HEK293T (cell line): ENCODE measurements around the gene SMAD3.

Source experiments
- ARNT ChIP-seq: fragments of 450-650 bp; IDR thresholded peaks from 2 replicates; pipeline ENCODE4 v1.6.1; 2017; ENCODE audit warnings: mild to moderate bottlenecking
- BHLHE40 ChIP-seq: fragments of 450-650 bp; IDR thresholded peaks from 2 replicates; pipeline ENCODE4 v1.6.1; 2016; ENCODE audit warnings: mild to moderate bottlenecking, moderate library complexity, borderline replicate concordance
- CTBP1 ChIP-seq: fragments of 450-650 bp; IDR thresholded peaks from 2 replicates; pipeline ENCODE4 v1.6.1; 2016; ENCODE audit warnings: borderline replicate concordance
- FOXA1 ChIP-seq: fragments of 450-650 bp; IDR thresholded peaks from 2 replicates; pipeline ENCODE4 v1.6.1; 2016; ENCODE audit warnings: mild to moderate bottlenecking
- FOXK2 ChIP-seq: fragments of 450-650 bp; IDR thresholded peaks from 2 replicates; pipeline ENCODE4 v1.6.1; 2016; ENCODE audit warnings: mild to moderate bottlenecking
- FOXM1 ChIP-seq: fragments of 450-650 bp; IDR thresholded peaks from 2 replicates; pipeline ENCODE4 v1.6.1; 2017; ENCODE audit warnings: mild to moderate bottlenecking, borderline replicate concordance
- LEF1 ChIP-seq: fragments of 450-650 bp; IDR thresholded peaks from 2 replicates; pipeline ENCODE4 v1.6.1; 2017; ENCODE audit warnings: mild to moderate bottlenecking, borderline replicate concordance
- SP1 ChIP-seq: fragments of 450-650 bp; IDR thresholded peaks from 2 replicates; pipeline ENCODE4 v1.6.1; 2017
- SUZ12 ChIP-seq: fragments of 450-650 bp; IDR thresholded peaks from 2 replicates; pipeline ENCODE4 v1.6.1; 2016; ENCODE audit warnings: mild to moderate bottlenecking
- TARDBP ChIP-seq: fragments of 450-650 bp; IDR thresholded peaks from 2 replicates; pipeline ENCODE4 v1.6.1; 2016
- TF ChIP-seq, protein P1 (sequence below): fragments of 450-650 bp; IDR thresholded peaks from 2 replicates; pipeline ENCODE4 v1.6.1; 2016

DNA sequence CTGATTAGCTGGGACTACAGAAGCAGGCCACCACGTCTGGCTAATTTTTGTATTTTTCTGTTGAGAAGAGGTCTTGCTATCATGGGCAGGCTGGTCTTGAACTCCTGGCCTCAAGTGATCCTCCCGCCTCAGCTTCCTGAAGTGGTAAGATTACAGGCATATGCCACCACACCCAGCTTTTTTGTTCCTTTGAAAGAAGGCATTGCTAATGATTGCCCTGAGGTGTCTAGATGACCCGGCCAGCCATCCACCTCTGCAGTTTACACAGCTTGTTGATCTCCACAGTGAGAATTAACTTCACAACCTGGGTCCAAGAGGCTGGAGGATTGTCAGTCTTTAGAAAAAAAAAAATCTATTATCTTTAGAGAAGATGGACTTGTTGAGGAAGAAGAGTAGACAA lies 58.7 kb downstream of the SMAD3 start:
- TF ChIP-seq FOXM1 (no peak), CTBP1 (no peak), SP1 (no peak), FOXK2 (no peak), SUZ12 (no peak), ARNT (no peak), BHLHE40 (no peak), TARDBP (no peak), LEF1 (no peak), FOXA1 (no peak)
- TF ChIP-seq, protein P1, sequence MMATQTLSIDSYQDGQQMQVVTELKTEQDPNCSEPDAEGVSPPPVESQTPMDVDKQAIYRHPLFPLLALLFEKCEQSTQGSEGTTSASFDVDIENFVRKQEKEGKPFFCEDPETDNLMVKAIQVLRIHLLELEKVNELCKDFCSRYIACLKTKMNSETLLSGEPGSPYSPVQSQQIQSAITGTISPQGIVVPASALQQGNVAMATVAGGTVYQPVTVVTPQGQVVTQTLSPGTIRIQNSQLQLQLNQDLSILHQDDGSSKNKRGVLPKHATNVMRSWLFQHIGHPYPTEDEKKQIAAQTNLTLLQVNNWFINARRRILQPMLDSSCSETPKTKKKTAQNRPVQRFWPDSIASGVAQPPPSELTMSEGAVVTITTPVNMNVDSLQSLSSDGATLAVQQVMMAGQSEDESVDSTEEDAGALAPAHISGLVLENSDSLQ, result no peak
